H1 (cell line): ENCODE measurements around the gene RNASE7.

Experiments used
- CTCF ChIP-seq, 3 experiments: IDR thresholded peaks; 1 replicate in 2 of 3; 2 replicates in 1 of 3; pipeline versions ENCODE4 v1.5.1 to v1.6.1; 2011; ENCODE audit warnings: low read length in 3 of 3, mild to moderate bottlenecking in 3 of 3, inconsistent platforms in 2 of 3, low read depth in 1 of 3, moderate library complexity in 1 of 3; ENCODE audit not compliant: insufficient read depth in 1 of 3; ENCODE audit errors: control extremely low read depth in 1 of 3
- EP300 ChIP-seq, 2 experiments: IDR thresholded peaks; 1 replicate in 1 of 2; 2 replicates in 1 of 2; pipeline ENCODE4 v1.6.1; 2011 to 2012; ENCODE audit warnings: low read depth in 2 of 2, low read length in 2 of 2, mild to moderate bottlenecking in 2 of 2, borderline replicate concordance in 1 of 2, inconsistent platforms in 1 of 2, moderate library complexity in 1 of 2
- HDAC2 ChIP-seq, 2 experiments: fragments of 300-600 bp in 1 of 2; sonication (generic) in 1 of 2; IDR thresholded peaks; 2 replicates each; pipeline ENCODE4 v1.6.1; 2011 to 2012; ENCODE audit warnings: low read depth in 2 of 2, low read length in 2 of 2, mild to moderate bottlenecking in 2 of 2, moderate library complexity in 2 of 2, borderline replicate concordance in 1 of 2, inconsistent platforms in 1 of 2
- JUND ChIP-seq: IDR thresholded peaks from 2 replicates; pipeline ENCODE4 v1.6.1; 2011; ENCODE audit warnings: mild to moderate bottlenecking, improper control_type of control experiment, low read length
- POLR2A ChIP-seq, 2 experiments: IDR thresholded peaks; 1 replicate in 1 of 2; 2 replicates in 1 of 2; pipeline ENCODE4 v1.6.1; 2011; ENCODE audit warnings: low read depth in 2 of 2, low read length in 2 of 2, mild to moderate bottlenecking in 2 of 2; ENCODE audit errors: control extremely low read depth in 1 of 2
- POU5F1 ChIP-seq: IDR thresholded peaks from 2 replicates; pipeline ENCODE4 v1.6.1; 2011; ENCODE audit warnings: low read depth, mild to moderate bottlenecking, low read length, moderate library complexity
- SUZ12 ChIP-seq: fragments of 200-600 bp; sonication (generic); IDR thresholded peaks from 2 replicates; pipeline ENCODE4 v1.6.1; 2012; ENCODE audit warnings: mild to moderate bottlenecking, inconsistent platforms, low read length, moderate library complexity, mixed read lengths
- TF ChIP-seq, protein P1 (sequence below): IDR thresholded peaks from 2 replicates; pipeline ENCODE4 v1.6.1; 2012; ENCODE audit warnings: inconsistent platforms

DNA sequence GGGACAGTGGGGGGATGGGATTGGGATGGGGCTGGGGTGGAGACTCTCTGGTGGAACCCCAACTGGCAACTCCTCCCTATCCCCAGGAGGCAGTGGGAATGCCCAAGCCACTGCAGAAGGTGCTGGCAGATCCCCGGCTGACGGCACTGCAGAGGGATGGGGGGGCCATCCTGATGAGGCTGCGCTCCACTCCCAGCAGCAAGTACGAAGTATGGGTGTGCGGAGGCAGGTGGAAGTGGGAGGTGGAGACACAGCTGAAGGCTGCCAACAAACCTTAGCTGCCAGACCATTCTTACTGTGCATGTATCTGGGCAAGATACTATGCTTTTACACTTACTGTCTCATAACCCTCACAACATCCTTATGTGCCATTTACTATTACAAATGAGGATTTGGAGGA is 36.1 kb downstream of the RNASE7 start:
- TF ChIP-seq POLR2A (IDR thresholded peaks at IDR 0.05; ENCODE audit: control extremely low read depth in 1 of 2, low read depth in 2 of 2, low read length in 2 of 2): no peak
- TF ChIP-seq CTCF (IDR thresholded peaks at IDR 0.05; ENCODE audit: control extremely low read depth in 1 of 3, insufficient read depth in 1 of 3, low read depth in 1 of 3, low read length in 3 of 3): no peak
- no peak for TF ChIP-seq HDAC2 (IDR thresholded peaks at IDR 0.05; ENCODE audit: borderline replicate concordance in 1 of 2, low read depth in 2 of 2, low read length in 2 of 2)
- TF ChIP-seq, protein P1, sequence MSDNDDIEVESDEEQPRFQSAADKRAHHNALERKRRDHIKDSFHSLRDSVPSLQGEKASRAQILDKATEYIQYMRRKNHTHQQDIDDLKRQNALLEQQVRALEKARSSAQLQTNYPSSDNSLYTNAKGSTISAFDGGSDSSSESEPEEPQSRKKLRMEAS: no peak
- no peak for TF ChIP-seq EP300 (IDR thresholded peaks at IDR 0.05; ENCODE audit: borderline replicate concordance in 1 of 2, low read depth in 2 of 2, low read length in 2 of 2)
- TF ChIP-seq JUND: no peak
- no peak for TF ChIP-seq POU5F1
- TF ChIP-seq SUZ12: no peak
